Liver (tissue), 9 donors: ENCODE data around the gene HAUS7. TPM values are rescaled to one million over a fixed set of nuclear protein-coding genes. Genes with fewer than 3 reads are reported as not detected.

Source experiments
- DNase-seq: peaks from one replicate; pipeline ENCODE4 v3.0.0-alpha.2; 2017; ENCODE audit warnings: low spot score
- H3K27ac ChIP-seq, 2 donors: one replicate each; pipeline ENCODE4 v1.7.0; 2013; ENCODE audit warnings: inconsistent platforms in 2 of 2, low read length in 2 of 2, control low read depth in 1 of 2, low read depth in 1 of 2, mild to moderate bottlenecking in 1 of 2
- H3K27me3 ChIP-seq, 4 donors: one replicate each; pipeline versions ENCODE4 v1.6.1 to v1.7.0; 2013; ENCODE audit warnings: low read length in 3 of 4, inconsistent platforms in 1 of 4, mild to moderate bottlenecking in 1 of 4, moderate library complexity in 1 of 4; ENCODE audit not compliant: control insufficient read depth in 4 of 4, insufficient read depth in 4 of 4
- H3K36me3 ChIP-seq, 4 donors: one replicate each; pipeline versions ENCODE4 v1.6.1 to v1.7.0; 2013; ENCODE audit warnings: low read length in 3 of 4, mild to moderate bottlenecking in 3 of 4, low read depth in 1 of 4, moderate library complexity in 1 of 4; ENCODE audit not compliant: control insufficient read depth in 4 of 4, insufficient read depth in 3 of 4
- H3K4me1 ChIP-seq, 4 donors: one replicate each; pipeline versions ENCODE4 v1.6.1 to v1.7.0; 2013; ENCODE audit warnings: low read length in 3 of 4, mild to moderate bottlenecking in 3 of 4, moderate library complexity in 1 of 4; ENCODE audit not compliant: control insufficient read depth in 4 of 4, insufficient read depth in 4 of 4
- H3K4me3 ChIP-seq, 3 donors: one replicate each; pipeline versions ENCODE4 v1.6.1 to v1.7.0; 2013; ENCODE audit warnings: low read length in 3 of 3, control low read depth in 1 of 3, low read depth in 1 of 3, mild to moderate bottlenecking in 1 of 3
- H3K9ac ChIP-seq, 2 donors: one replicate each; pipeline ENCODE4 v1.7.0; 2013; ENCODE audit warnings: low read length in 2 of 2, mild to moderate bottlenecking in 2 of 2, moderate library complexity in 2 of 2, control low read depth in 1 of 2, low read depth in 1 of 2
- H3K9me3 ChIP-seq, 4 donors: one replicate each; pipeline versions ENCODE4 v1.6.1 to v1.7.0; 2013; ENCODE audit warnings: low read length in 3 of 4; ENCODE audit not compliant: control insufficient read depth in 4 of 4
- EGR1 ChIP-seq, 2 donors: IDR thresholded peaks; 2 replicates each; pipeline ENCODE4 v1.6.1; 2016 to 2018; ENCODE audit warnings: antibody characterized with exemption in 2 of 2, low read depth in 2 of 2
- FOXA1 ChIP-seq: IDR thresholded peaks from 2 replicates; pipeline ENCODE4 v1.6.1; 2016; ENCODE audit warnings: antibody characterized with exemption
- FOXA2 ChIP-seq: IDR thresholded peaks from 2 replicates; pipeline ENCODE4 v1.6.1; 2016; ENCODE audit warnings: antibody characterized with exemption
- GABPA ChIP-seq, 2 donors: IDR thresholded peaks in 1 of 2; conservative IDR thresholded peaks in 1 of 2; 2 replicates each; pipeline ENCODE4 v1.6.1; 2016; ENCODE audit warnings: antibody characterized with exemption in 2 of 2, mild to moderate bottlenecking in 1 of 2, moderate library complexity in 1 of 2
- HNF4A ChIP-seq, 2 donors: conservative IDR thresholded peaks; 2 replicates each; pipeline ENCODE4 v1.6.1; 2016; ENCODE audit warnings: antibody characterized with exemption in 2 of 2, mild to moderate bottlenecking in 2 of 2
- HNF4G ChIP-seq: IDR thresholded peaks from 2 replicates; pipeline ENCODE4 v1.6.1; 2016; ENCODE audit warnings: antibody characterized with exemption
- JUND ChIP-seq, 2 donors: IDR thresholded peaks; 2 replicates each; pipeline ENCODE4 v1.6.1; 2016; ENCODE audit warnings: antibody characterized with exemption in 2 of 2
- NR2F2 ChIP-seq: IDR thresholded peaks from 2 replicates; pipeline ENCODE4 v1.6.1; 2016; ENCODE audit warnings: antibody characterized with exemption
- RAD21 ChIP-seq, 2 donors: IDR thresholded peaks; 2 replicates each; pipeline ENCODE4 v1.6.1; 2016; ENCODE audit warnings: antibody characterized with exemption in 2 of 2, mild to moderate bottlenecking in 2 of 2
- RXRA ChIP-seq, 2 donors: IDR thresholded peaks; 2 replicates each; pipeline ENCODE4 v1.6.1; 2017 to 2018; ENCODE audit warnings: antibody characterized with exemption in 2 of 2, mild to moderate bottlenecking in 1 of 2
- SP1 ChIP-seq: IDR thresholded peaks from 2 replicates; pipeline ENCODE4 v1.6.1; 2018; ENCODE audit warnings: antibody characterized with exemption, mild to moderate bottlenecking
- TAF1 ChIP-seq: conservative IDR thresholded peaks from 2 replicates; pipeline ENCODE4 v1.6.1; 2016; ENCODE audit warnings: antibody characterized with exemption, mild to moderate bottlenecking
- YY1 ChIP-seq: IDR thresholded peaks from 2 replicates; pipeline ENCODE4 v1.6.1; 2016; ENCODE audit warnings: antibody characterized with exemption, mild to moderate bottlenecking
- WGBS: extraction: QIAGEN DNeasy Blood & Tissue Kit; methylation state at CpG from one replicate; pipeline ENCODE4 v1.1.7; 2013; 5-methylcytosine and 5-hydroxymethylcytosine counted together
- polyA plus RNA-seq, 2 donors: library from polyadenylated mRNA; stranded (reverse) in 1 of 2; unstranded in 1 of 2; fragments of 200-250 nt in 1 of 2; fragments of >200 nt in 1 of 2; fragmentation: Nextera tagmentation in 1 of 2; extraction: Ambion mirVana in 1 of 2; gene quantifications; one replicate each; pipeline versions ENCODE4 v1.2.1 to v1.2.3, GENCODE V29; 2013 to 2015
- total RNA-seq, 2 donors: library from RNA; depleted of rRNA; stranded (reverse); fragments of >200 nt; gene quantifications; one replicate each; pipeline ENCODE4 v1.2.3, GENCODE V29; 2014
- TF ChIP-seq, protein P1 (sequence below): fragments of 150-350 bp; IDR thresholded peaks from 2 replicates; pipeline ENCODE4 v1.5.1; 2017; ENCODE audit warnings: improper control_type of control experiment, low read depth, low read length; ENCODE audit not compliant: missing input control
- TF ChIP-seq, protein P2 (sequence below): IDR thresholded peaks from 2 replicates; pipeline ENCODE4 v1.6.1; 2016; ENCODE audit warnings: antibody characterized with exemption
- TF ChIP-seq, protein P3 (sequence below): IDR thresholded peaks from 2 replicates; pipeline ENCODE4 v1.6.1; 2016; ENCODE audit warnings: antibody characterized with exemption, mild to moderate bottlenecking
- TF ChIP-seq, protein P4 (sequence below): IDR thresholded peaks from 2 replicates; pipeline ENCODE4 v1.6.1; 2016; ENCODE audit warnings: antibody characterized with exemption
- TF ChIP-seq, protein P5 (sequence below): IDR thresholded peaks from 2 replicates; pipeline ENCODE4 v1.6.1; 2016; ENCODE audit warnings: antibody characterized with exemption
- donor health status: healthy.
- donor health status: healthy.
- donor health status: healthy.
- donor health status: healthy.
- donor health status: healthy.

HAUS7 gene
- total and polyA plus RNA-seq, 4 donors: 7.0 to 8.9 (median 7.8) TPM

DNA sequence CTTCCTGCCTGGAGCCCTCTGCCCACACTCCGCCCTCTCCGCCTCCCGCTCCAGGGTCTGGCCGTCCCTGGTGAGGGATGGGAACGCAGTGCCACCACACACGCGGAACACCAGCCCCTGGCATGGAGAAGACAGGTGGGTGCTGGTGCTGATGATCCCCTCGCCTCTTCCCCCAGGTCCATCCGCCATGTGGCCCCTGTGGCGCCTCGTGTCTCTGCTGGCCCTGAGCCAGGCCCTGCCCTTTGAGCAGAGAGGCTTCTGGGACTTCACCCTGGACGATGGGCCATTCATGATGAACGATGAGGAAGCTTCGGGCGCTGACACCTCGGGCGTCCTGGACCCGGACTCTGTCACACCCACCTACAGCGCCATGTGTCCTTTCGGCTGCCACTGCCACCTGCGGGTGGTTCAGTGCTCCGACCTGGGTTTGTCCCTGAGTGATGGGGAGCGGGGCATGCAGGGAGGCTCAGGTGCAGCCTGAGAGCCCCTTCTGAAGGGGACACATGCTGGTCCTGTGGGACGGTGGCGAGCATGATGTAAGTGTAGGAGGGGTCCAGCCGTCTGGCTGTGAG, 34.2 kb upstream of the HAUS7 start:
- DNase-seq: no peak
- no peaks in the 10 kb centered on the region for H3K27me3 ChIP-seq
- no peaks in the 10 kb centered on the region for H3K36me3 ChIP-seq
- TF ChIP-seq HNF4G (no peak), JUND (IDR thresholded peaks at IDR 0.05) (no peak), GABPA (IDR thresholded peaks at IDR 0.05 in 1 of 2, conservative IDR thresholded peaks at IDR 0.05 in 1 of 2) (no peak), YY1 (no peak), RAD21 (IDR thresholded peaks at IDR 0.05) (no peak), HNF4A (conservative IDR thresholded peaks at IDR 0.05) (no peak), TAF1 (no peak), FOXA2 (no peak), FOXA1 (no peak), RXRA (IDR thresholded peaks at IDR 0.05) (no peak), SP1 (no peak), NR2F2 (no peak), EGR1 (IDR thresholded peaks at IDR 0.05; ENCODE audit: low read depth in 2 of 2) (no peak)
- TF ChIP-seq, protein P1, sequence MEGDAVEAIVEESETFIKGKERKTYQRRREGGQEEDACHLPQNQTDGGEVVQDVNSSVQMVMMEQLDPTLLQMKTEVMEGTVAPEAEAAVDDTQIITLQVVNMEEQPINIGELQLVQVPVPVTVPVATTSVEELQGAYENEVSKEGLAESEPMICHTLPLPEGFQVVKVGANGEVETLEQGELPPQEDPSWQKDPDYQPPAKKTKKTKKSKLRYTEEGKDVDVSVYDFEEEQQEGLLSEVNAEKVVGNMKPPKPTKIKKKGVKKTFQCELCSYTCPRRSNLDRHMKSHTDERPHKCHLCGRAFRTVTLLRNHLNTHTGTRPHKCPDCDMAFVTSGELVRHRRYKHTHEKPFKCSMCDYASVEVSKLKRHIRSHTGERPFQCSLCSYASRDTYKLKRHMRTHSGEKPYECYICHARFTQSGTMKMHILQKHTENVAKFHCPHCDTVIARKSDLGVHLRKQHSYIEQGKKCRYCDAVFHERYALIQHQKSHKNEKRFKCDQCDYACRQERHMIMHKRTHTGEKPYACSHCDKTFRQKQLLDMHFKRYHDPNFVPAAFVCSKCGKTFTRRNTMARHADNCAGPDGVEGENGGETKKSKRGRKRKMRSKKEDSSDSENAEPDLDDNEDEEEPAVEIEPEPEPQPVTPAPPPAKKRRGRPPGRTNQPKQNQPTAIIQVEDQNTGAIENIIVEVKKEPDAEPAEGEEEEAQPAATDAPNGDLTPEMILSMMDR: no peak
- TF ChIP-seq, protein P2, sequence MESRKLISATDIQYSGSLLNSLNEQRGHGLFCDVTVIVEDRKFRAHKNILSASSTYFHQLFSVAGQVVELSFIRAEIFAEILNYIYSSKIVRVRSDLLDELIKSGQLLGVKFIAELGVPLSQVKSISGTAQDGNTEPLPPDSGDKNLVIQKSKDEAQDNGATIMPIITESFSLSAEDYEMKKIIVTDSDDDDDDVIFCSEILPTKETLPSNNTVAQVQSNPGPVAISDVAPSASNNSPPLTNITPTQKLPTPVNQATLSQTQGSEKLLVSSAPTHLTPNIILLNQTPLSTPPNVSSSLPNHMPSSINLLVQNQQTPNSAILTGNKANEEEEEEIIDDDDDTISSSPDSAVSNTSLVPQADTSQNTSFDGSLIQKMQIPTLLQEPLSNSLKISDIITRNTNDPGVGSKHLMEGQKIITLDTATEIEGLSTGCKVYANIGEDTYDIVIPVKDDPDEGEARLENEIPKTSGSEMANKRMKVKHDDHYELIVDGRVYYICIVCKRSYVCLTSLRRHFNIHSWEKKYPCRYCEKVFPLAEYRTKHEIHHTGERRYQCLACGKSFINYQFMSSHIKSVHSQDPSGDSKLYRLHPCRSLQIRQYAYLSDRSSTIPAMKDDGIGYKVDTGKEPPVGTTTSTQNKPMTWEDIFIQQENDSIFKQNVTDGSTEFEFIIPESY: no peak
- TF ChIP-seq, protein P3, sequence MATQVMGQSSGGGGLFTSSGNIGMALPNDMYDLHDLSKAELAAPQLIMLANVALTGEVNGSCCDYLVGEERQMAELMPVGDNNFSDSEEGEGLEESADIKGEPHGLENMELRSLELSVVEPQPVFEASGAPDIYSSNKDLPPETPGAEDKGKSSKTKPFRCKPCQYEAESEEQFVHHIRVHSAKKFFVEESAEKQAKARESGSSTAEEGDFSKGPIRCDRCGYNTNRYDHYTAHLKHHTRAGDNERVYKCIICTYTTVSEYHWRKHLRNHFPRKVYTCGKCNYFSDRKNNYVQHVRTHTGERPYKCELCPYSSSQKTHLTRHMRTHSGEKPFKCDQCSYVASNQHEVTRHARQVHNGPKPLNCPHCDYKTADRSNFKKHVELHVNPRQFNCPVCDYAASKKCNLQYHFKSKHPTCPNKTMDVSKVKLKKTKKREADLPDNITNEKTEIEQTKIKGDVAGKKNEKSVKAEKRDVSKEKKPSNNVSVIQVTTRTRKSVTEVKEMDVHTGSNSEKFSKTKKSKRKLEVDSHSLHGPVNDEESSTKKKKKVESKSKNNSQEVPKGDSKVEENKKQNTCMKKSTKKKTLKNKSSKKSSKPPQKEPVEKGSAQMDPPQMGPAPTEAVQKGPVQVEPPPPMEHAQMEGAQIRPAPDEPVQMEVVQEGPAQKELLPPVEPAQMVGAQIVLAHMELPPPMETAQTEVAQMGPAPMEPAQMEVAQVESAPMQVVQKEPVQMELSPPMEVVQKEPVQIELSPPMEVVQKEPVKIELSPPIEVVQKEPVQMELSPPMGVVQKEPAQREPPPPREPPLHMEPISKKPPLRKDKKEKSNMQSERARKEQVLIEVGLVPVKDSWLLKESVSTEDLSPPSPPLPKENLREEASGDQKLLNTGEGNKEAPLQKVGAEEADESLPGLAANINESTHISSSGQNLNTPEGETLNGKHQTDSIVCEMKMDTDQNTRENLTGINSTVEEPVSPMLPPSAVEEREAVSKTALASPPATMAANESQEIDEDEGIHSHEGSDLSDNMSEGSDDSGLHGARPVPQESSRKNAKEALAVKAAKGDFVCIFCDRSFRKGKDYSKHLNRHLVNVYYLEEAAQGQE: no peak
- TF ChIP-seq, protein P4, sequence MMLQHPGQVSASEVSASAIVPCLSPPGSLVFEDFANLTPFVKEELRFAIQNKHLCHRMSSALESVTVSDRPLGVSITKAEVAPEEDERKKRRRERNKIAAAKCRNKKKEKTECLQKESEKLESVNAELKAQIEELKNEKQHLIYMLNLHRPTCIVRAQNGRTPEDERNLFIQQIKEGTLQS: no peak
- TF ChIP-seq, protein P5, sequence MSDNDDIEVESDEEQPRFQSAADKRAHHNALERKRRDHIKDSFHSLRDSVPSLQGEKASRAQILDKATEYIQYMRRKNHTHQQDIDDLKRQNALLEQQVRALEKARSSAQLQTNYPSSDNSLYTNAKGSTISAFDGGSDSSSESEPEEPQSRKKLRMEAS: no peak
- WGBS: 74% methylated on average over 26 of the region's 26 CpGs
- no peak overlapping the region for H3K4me3 ChIP-seq
- no peaks in the 10 kb centered on the region for H3K9me3 ChIP-seq
- H3K27ac ChIP-seq: no peak overlapping the region
- no peak overlapping the region for H3K9ac ChIP-seq
- peaks cover 0 to 4% (median 0%) of the 10 kb centered on the region in 4 donors for H3K4me1 ChIP-seq
